Erythroblast (primary cell): Measurements from ENCODE around the gene COX14.

Experiments used
- GATA1 ChIP-seq: IDR thresholded peaks from 2 replicates; pipeline ENCODE4 v1.6.1; 2011; ENCODE audit warnings: low read depth, mild to moderate bottlenecking, control low read depth, low read length, moderate library complexity
- POLR2A ChIP-seq: IDR thresholded peaks from 2 replicates; pipeline ENCODE4 v1.6.1; 2011; ENCODE audit warnings: mild to moderate bottlenecking, low read length

DNA sequence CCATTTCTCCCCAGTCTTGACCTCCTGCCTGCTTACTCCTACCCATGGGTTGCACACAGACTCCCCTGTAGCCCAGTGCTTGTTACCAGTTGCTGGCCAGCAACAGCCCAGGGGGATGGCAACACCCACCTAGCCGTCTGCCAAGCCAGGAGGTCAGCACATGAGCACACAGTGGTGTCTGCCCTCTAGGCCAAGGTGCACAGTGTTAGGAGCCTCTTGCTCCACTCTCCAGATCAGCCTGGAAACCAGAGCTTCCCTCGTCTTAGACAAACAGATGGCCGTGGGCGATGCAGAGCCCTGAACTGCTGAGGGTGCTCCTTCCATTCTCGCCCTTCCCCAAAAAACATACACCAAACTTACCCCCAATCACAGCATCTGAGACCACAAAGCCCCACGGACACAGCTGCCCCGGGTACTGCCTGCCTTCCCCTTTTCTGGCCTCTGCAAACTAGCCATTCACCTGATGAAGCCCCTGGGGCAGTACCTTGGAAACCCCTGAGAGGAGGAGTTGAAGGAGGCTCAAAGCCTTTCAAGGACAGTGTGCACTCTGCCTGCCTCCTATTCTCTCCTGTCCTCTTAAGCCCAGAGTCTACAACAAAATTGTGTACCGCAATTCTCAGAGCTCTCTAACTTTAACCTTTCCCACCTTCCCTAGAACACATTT is 9.3 kb upstream of the COX14 start:
- no peak for TF ChIP-seq POLR2A
- no peak for TF ChIP-seq GATA1
